Fibroblast of mammary gland (primary cell): ENCODE data around the gene DAZAP2.
A peak's percentile ranks its signal among the peaks of the same experiment; 100 is the strongest.
"Not testable (repeated sequence)": the region's sequence is repeated elsewhere in the genome, so short reads cannot be mapped to it uniquely, and the experiment has no call there.

Experiments used
- DNase-seq: peaks from one replicate; pipeline ENCODE4 v3.0.0-alpha.2; 2010; ENCODE audit warnings: low read depth
- H3K4me3 ChIP-seq: 2 replicates; pipeline ENCODE4 v1.5.1; 2011; ENCODE audit warnings: low read depth, mild to moderate bottlenecking, low read length, moderate library complexity; ENCODE audit not compliant: control insufficient read depth
- TF ChIP-seq, protein P1 (sequence below): conservative IDR thresholded peaks from 2 replicates; pipeline ENCODE4 v1.5.1; 2011; ENCODE audit warnings: low read depth, low read length, inconsistent platforms; ENCODE audit not compliant: control insufficient read depth, insufficient read depth

The DAZAP2 gene

DNA sequence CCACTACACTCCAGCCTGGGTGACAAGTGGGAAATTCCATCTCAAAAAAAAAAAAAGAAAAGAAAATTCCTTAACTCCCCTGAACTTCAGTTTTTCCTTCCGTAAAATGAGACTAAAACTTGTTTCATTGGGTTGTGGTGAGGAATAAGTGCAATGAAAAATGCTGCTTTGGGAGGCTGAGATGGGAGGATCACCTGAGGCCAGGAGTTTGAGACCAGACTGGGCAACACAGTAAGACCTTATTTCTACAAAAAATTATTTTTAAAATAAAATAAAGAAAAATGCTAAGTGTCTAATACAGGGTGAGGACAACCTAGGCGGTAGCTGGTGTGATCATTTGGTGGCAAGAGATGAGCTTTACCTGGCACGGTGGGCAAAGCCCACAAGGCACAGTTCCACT, 24.7 kb downstream of the DAZAP2 start:
- TF ChIP-seq, protein P1, sequence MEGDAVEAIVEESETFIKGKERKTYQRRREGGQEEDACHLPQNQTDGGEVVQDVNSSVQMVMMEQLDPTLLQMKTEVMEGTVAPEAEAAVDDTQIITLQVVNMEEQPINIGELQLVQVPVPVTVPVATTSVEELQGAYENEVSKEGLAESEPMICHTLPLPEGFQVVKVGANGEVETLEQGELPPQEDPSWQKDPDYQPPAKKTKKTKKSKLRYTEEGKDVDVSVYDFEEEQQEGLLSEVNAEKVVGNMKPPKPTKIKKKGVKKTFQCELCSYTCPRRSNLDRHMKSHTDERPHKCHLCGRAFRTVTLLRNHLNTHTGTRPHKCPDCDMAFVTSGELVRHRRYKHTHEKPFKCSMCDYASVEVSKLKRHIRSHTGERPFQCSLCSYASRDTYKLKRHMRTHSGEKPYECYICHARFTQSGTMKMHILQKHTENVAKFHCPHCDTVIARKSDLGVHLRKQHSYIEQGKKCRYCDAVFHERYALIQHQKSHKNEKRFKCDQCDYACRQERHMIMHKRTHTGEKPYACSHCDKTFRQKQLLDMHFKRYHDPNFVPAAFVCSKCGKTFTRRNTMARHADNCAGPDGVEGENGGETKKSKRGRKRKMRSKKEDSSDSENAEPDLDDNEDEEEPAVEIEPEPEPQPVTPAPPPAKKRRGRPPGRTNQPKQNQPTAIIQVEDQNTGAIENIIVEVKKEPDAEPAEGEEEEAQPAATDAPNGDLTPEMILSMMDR, result no peak
- no peak overlapping the region for H3K4me3 ChIP-seq
- DNase-seq, result no peak

DNA sequence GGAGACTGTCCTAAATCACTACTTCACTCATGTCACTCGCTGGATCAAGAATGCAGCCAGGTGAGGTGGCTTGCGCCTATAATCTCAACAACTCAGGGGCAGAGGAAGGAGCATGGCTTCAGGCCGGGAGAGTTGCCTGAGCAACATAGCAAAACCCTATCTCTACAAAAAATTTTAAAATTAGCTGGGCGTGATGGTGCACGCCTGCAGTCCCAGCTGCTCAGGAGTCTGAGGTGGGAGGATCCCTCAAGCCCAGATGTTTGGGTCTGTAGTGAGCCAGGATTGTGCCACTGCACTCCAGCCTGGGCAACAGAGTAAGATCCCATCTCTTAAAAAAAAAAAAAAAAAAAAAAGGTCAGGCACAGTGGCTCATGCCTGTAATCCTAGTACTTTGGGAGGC, 25.7 kb downstream of the DAZAP2 start:
- no peak overlapping the region for H3K4me3 ChIP-seq
- DNase-seq, result no peak
- TF ChIP-seq, protein P1, result no peak

DNA sequence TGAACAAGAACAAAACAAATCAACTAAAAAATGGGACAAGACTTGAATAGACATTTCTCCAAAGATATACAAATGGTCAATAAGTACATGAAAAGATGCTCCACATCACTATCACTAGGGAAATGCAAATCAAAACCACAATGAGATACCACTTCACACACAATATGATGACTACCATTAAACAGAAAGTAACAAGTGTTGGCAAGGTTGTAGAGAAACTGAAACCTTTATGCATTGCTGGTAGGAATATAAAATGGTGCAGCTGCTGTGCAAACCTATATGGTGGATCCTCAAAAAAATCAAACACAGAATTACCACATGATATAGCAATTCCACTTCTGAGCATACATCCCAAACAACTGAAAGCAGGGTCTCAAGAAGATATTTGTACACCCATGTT, 26.4 kb downstream of the DAZAP2 start:
- no peak overlapping the region for H3K4me3 ChIP-seq
- TF ChIP-seq, protein P1, result no peak
- DNase-seq, result no peak

DNA sequence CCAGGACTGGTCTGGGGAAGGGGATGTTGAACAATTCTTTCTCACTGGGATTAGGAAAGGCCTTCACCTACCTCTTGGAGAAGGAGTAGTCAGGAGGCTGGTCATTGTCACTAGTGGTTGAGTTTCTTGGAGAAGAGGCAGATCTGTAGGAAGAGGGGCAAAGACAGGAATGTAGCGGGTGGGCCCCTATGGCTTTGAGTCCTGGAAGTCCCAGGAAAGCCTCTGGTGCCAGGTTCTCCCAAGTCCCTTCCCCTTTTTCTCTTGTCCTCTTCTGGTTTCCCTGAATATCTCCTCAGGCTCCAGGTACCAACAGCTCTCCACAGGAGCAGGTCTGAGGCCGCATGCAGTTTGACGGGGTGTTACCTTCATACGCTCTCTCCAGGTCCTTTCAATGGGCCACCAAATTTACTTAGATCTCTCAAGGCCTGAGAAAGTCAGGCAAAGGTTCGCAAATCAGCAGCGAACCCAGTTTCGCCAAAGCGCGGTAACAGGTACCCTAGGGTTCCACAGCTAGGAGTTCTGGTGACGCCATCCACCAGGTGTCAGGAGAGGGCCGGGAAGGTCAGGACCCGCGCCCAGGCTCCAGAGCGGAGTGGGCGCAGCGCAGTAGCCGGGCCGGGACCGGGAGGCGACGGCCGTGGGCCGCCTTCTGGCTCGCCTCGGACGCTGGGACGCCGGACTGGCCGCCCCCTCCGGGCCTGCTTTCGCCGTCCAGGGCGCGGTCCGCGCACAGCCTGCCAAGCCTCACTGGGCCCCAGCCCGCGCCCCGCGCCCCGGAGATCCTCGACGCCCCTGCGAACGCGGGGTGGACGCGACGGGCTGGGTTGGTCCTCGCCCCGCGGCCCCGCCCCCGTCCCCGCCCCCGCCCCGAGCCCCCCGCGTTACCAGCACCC, 30.8 kb downstream of the DAZAP2 start:
- DNase-seq, result peak; percentile 36
- TF ChIP-seq, protein P1, result peak; percentile 23
- H3K4me3 ChIP-seq, result peak overlapping the region; percentile 58

DNA sequence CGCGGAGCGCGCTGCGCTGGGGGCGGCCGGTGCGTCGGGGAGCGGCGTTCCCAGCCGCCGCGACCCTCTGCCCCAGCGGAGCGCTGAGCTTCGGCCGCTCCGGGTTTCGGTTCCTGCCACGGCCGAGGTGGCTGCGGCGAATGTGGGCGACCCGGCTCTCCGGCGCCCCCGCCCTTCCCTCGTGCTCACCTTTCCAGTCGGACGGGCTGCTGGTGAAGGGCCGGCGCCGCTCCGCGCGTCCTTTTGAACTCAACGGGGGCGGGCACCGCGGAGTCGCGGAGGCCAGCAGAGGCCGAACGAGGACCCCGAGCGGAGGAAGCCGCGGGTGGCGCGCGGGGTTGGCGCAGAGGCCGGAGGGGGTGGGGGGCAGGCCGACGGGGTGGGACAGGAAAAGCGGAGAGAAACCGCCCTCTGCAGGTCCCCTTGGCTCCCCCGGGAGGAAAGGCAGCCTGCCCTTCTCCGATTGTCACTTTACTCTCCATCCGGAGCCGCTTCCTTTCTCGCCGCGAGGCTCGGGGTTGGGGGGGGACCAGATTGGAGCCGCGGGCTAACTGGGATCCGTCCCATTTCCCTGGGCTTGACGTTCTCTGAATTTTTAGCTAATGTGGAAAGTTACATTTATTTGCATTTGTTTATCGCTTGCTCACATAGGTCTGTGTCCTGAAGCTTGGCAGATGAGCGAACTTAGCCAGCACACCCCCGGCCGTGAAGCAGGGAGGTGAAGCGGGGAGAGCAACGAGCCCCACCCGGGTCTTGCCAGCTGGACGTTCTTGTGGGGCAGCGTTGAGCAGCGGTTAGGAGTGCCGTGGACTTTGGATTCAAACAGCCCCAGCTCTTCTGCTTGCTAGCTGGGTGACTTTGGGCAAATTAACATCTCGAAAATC, 31.7 kb downstream of the DAZAP2 start, which contains the start of gene SMAGP:
Gene SMAGP (minus strand): TSS at position 349 of the 884 bp plus-strand sequence. CDS start 1,137 bp downstream, outside the sequence.
- TF ChIP-seq, protein P1, result no peak
- H3K4me3 ChIP-seq, result peak within 1 kb of the TSS; percentile 73
- DNase-seq, result peak; percentile 30

DNA sequence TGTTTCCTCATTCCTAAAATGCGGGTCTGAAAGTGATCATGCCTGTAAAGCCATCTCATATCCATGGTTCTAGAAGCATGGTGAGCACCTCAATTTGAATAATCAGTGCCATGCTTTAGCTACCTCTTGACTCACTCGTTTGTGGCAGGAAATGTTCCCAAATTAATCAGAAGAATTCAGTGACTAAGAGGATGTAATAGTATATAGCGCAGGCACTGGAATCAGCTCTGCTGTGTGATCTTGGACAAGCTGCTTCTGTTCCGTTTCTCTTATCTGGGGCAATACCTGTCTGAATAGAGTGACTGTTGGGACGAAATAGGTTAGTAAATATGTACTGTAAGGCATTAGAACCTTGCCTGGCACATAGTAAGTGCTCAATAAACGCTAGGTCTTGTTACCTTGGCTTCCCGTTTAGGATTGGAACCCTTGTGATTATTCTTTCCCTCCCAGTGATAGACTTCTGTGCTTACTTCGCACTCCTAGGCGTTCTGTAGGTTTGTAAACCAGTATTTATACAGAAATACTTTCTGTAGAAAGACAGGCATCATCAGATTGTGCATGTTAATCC, 32.4 kb downstream of the DAZAP2 start:
- DNase-seq, result peak; percentile 90
- TF ChIP-seq, protein P1, result no peak
- peak overlapping the region; percentile 73 for H3K4me3 ChIP-seq

DNA sequence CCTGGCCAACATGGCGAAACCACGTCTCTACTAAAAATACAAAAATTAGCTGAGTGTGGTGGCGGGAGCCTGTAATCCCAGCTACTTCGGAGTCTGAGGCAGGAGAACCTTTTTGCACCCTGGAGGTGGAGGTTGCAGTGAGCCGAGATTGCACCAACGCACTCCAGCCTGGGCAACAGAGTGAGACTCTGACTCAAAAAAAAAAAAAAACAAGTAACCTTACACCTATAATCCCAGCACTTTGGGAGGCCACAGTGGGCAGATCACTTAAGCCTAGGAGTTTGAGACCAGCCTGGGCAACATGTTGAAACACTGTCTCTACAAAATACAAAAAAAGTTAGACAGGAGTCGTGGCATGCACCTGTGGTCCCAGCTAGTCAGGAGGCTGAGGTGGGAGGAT, 34.2 kb downstream of the DAZAP2 start:
- not testable (repeated sequence) for H3K4me3 ChIP-seq

More for the DNA sequence above, 34.2 kb downstream of the DAZAP2 start:
- not testable (repeated sequence) for DNase-seq
